Mucosa of rectum (tissue), 2 donors: Measurements from ENCODE around the gene STRADB.

Source experiments
- H3K27ac ChIP-seq, 2 donors: one replicate each; pipeline ENCODE4 v1.7.0; 2013; ENCODE audit warnings: inconsistent platforms in 2 of 2, low read depth in 2 of 2, low read length in 2 of 2
- H3K27me3 ChIP-seq, 2 donors: one replicate each; pipeline ENCODE4 v1.7.0; 2013; ENCODE audit warnings: low read length in 2 of 2; ENCODE audit not compliant: control insufficient read depth in 2 of 2, insufficient read depth in 2 of 2
- H3K36me3 ChIP-seq, 2 donors: one replicate each; pipeline ENCODE4 v1.7.0; 2013; ENCODE audit warnings: low read length in 2 of 2; ENCODE audit not compliant: control insufficient read depth in 2 of 2, insufficient read depth in 2 of 2
- H3K4me1 ChIP-seq, 2 donors: one replicate each; pipeline ENCODE4 v1.7.0; 2013; ENCODE audit warnings: low read length in 2 of 2, mild to moderate bottlenecking in 1 of 2; ENCODE audit not compliant: control insufficient read depth in 2 of 2, insufficient read depth in 2 of 2
- H3K4me3 ChIP-seq, 2 donors: one replicate each; pipeline ENCODE4 v1.7.0; 2013; ENCODE audit warnings: low read length in 2 of 2
- H3K9ac ChIP-seq, 2 donors: one replicate each; pipeline ENCODE4 v1.7.0; 2013; ENCODE audit warnings: low read length in 2 of 2, low read depth in 1 of 2, mild to moderate bottlenecking in 1 of 2
- H3K9me3 ChIP-seq, 2 donors: one replicate each; pipeline ENCODE4 v1.7.0; 2013; ENCODE audit warnings: low read length in 2 of 2; ENCODE audit not compliant: control insufficient read depth in 2 of 2
- donor health status: healthy.
- donor health status: Normal muscosa, but diverticular disease.

Gene STRADB, protein sequence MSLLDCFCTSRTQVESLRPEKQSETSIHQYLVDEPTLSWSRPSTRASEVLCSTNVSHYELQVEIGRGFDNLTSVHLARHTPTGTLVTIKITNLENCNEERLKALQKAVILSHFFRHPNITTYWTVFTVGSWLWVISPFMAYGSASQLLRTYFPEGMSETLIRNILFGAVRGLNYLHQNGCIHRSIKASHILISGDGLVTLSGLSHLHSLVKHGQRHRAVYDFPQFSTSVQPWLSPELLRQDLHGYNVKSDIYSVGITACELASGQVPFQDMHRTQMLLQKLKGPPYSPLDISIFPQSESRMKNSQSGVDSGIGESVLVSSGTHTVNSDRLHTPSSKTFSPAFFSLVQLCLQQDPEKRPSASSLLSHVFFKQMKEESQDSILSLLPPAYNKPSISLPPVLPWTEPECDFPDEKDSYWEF

DNA sequence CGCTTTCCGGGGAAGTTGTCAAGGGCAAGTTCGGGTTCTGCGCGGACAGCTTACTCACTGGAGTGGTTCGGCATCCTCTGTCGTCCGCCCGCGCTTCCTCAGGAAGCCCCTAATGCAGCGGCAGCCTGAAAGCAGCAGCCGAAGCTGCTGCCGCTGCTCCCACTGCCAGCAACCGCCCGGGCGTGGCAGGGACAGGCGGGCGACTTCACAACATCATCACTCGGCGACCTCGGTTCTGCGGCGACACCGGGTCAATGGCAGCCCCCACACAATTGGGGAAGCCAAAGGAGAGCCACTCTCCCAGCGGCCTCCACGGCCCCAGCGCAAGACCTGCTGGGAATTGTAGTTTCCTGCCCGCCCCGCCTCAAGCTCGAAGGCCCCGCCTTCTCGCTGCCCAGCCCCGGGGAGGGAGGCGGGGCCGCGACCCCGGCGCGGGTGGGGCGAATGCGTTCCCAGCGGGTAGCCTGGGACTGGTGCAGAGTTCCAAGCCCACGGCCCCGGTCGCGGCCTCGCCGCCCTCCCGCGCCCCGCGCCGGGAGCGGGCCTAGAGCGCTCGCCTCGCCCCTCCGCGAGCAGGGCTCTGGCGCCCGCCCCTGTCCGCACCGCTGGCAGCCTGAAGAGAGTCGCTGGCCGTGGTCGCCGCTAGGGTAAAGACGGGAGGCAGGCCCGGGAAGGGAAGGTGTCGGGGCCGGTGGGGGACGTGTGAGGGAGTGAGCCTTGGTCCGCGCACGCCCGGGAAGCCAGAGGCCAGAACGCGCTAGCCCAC is at the start of gene STRADB, which contains the start of gene TRAK2:
Gene STRADB, plus strand, starts transcription at position 449 of the 766 bp plus-strand sequence. CDS start 3,101 bp downstream, outside the sequence.
Gene TRAK2, minus strand, starts transcription at position 167 of the 766 bp plus-strand sequence. CDS start 30,951 bp downstream, outside the sequence.
- Histone ChIP-seq H3K4me1 (peaks cover 22 to 41% of the 10 kb centered on the region in 2 donors), H3K27ac (peak within 1 kb of the TSS; percentile 93), H3K4me3 (peak within 1 kb of the TSS; percentile 98)

DNA sequence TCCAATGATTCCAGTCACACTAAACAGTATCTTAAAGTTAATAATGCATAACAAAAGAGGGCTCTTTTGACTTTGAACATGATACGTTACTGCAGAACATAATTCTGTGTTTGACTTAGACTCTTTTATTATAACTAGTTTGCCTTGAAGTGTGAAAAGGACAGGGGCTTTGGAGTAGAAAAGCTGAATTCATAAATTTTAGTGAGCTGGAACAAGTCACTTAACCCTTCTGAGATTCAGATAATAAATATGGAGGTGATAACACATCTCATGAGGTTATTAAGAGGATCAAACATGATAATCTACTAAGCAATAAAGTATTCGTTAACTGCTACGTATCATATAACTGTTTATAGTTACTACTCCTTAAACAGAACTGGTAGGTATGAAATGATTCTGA is 49.7 kb upstream of the STRADB start:
- no peak overlapping the region for H3K4me3 ChIP-seq
- no peaks in the 10 kb centered on the region for H3K9me3 ChIP-seq
- H3K4me1 ChIP-seq: peaks cover 4 to 5% of the 10 kb centered on the region in 2 donors
- H3K9ac ChIP-seq: no peak overlapping the region
- H3K27me3 ChIP-seq: no peaks in the 10 kb centered on the region
- peaks cover 15 to 23% of the 10 kb centered on the region in 2 donors for H3K36me3 ChIP-seq
- no peak overlapping the region for H3K27ac ChIP-seq

More for the DNA sequence above, at the start of gene STRADB, which contains the start of gene TRAK2:
- no peaks in the 10 kb centered on the region for H3K27me3 ChIP-seq
- peaks cover 0 to 6% of the 10 kb centered on the region in 2 donors for H3K36me3 ChIP-seq
- H3K9ac ChIP-seq: peak within 1 kb of the TSS; percentile 94 to 96
- H3K9me3 ChIP-seq: no peaks in the 10 kb centered on the region

DNA sequence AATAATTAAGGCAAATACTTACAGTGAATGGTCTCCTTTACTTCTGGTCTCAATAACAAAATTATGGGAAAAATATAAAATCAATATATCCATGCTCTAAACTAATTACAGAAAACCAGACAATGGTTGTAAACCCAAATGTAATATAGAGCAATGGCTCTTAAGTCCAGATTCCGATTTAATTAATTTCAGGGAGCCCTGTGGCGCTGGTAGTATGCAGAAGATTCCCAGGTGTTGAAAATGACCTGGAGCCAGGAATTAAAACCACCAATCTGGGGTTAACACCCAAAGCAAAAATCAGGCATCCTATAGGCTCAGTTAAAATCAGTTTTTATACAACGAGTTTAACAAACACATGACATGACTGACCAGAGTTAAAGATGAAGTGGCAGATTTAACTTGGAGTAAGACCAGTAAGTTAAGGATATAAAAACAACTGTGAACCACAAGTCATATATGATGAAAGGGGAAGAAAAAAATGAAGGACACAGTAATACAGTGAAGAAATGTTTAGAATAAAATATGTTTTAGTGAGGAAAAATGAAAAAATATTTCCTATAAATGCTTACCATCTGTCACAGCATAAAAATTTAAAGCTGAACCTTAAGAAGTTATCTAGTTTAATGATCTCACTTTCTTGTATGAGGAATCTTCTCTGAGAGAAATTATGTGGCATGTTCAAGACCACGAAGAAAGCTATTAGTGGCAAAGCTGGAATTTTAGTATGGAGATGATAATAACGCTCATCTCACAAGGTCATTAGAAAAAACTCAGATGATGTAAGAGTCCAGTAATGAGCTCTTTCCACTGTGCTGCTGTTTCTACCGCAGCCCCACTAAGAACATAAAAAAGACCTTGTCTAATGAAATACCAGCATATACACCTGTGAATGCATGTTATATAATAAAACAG is 48.6 kb upstream of the STRADB start:
- Histone ChIP-seq H3K36me3 (peaks cover 6 to 12% of the 10 kb centered on the region in 2 donors), H3K4me1 (peaks cover 5% of the 10 kb centered on the region in 2 donors), H3K27ac (no peak overlapping the region), H3K4me3 (no peak overlapping the region), H3K27me3 (no peaks in the 10 kb centered on the region), H3K9ac (no peak overlapping the region), H3K9me3 (no peaks in the 10 kb centered on the region)

DNA sequence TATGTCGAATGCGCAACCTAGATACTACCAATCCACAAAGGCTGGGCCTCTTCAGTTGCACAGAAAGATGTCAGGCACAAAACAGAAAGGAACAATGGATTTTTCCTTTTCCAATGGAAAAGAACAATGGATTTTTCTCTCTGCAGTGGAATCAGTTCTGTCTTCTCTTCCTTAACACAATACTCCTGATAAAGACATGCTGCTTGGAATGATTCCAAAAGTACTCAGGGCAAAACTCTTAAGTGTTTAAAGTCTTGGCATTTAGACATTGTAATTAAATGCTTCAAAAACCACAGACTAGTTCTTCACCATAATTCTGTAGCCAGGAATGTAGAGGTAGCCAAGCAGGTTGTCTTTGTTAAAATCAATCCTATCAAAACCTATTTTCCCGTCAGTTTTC is 47.7 kb upstream of the STRADB start:
- no peak overlapping the region for H3K27ac ChIP-seq
- no peak overlapping the region for H3K4me3 ChIP-seq
- no peaks in the 10 kb centered on the region for H3K9me3 ChIP-seq
- H3K36me3 ChIP-seq: peaks cover 4 to 8% of the 10 kb centered on the region in 2 donors
- H3K4me1 ChIP-seq: peaks cover 5% of the 10 kb centered on the region in 2 donors
- H3K27me3 ChIP-seq: no peaks in the 10 kb centered on the region
- H3K9ac ChIP-seq: no peak overlapping the region

DNA sequence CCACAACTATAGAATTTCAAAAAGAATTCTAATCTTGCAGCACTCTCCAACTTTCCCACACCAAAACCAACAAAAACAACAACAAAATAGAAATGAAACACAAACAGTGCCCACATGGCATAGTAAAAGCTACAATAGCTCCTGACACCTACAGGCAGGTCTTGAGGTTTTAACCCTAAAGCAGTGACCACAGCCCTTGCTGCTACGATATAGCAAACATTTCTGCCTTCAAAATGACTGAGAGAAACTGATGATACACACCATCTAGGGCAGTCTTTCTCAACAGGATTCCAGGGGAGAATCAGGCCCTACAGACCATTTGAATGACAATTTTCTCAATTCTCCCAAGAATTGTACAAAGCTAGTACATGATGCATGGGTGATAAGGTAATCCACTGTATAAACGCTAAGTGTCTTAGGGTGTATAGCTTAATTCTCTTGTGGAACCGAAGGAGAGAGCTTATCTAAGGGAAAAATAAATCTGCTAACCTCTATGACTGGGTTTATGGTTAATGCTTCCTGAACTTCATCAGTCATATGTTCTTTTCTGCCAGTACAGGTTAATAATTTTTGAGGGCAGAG is 46.8 kb upstream of the STRADB start:
- H3K27me3 ChIP-seq: no peaks in the 10 kb centered on the region
- no peak overlapping the region for H3K9ac ChIP-seq
- H3K4me3 ChIP-seq: no peak overlapping the region
- no peak overlapping the region for H3K27ac ChIP-seq
- H3K36me3 ChIP-seq: peaks cover 2 to 3% of the 10 kb centered on the region in 2 donors
- H3K9me3 ChIP-seq: no peaks in the 10 kb centered on the region
- H3K4me1 ChIP-seq: peaks cover 5% of the 10 kb centered on the region in 2 donors

DNA sequence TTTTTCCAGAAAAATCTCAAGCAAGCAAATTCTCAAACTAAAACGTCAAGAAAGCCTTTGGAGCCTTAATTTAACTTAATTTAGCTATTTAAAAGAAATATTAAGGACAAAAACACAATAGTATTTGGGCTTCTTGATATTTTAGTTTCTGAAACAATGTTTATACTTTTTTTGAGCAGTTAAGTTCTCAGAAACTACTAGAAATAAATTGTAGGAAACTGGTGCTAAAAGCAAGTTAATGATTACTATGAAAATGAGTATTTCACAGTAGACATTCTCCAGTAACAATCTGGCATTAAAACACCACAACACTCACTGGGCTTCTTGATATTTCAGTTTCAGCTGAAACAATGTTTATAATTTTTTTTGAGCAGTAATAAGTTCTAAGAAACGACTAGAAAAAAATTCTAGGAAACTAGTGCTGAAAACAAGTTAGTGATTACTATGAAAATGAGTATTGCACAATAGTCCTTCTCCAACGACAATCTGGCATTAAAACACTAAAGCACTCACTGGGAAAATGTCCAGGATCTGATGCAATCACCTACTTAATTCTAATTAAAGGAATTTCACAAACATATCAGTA is 45.4 kb upstream of the STRADB start:
- H3K4me1 ChIP-seq: peaks cover 5% of the 10 kb centered on the region in 2 donors
- no peaks in the 10 kb centered on the region for H3K9me3 ChIP-seq
- H3K27me3 ChIP-seq: no peaks in the 10 kb centered on the region
- H3K36me3 ChIP-seq: no peaks in the 10 kb centered on the region
- H3K9ac ChIP-seq: no peak overlapping the region
- H3K27ac ChIP-seq: no peak overlapping the region
- no peak overlapping the region for H3K4me3 ChIP-seq

DNA sequence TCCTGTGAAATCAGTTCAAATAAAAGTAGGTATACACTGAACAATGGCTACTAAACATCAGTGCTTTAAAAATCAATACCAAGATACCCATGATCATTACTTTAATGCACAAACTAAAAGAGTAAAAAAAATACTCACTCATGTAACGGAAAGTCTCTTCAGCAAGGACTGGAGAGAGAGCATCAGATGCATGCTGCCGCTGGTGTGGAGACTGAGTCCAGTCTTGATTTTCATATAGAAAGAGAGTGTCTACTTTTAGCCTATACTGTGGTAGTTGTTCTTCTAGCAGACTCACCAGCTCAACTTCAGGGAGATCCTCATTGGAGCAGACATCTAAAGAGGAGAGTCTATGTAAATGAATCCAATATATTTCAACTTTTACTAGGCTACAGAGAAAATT is 44.3 kb upstream of the STRADB start:
- H3K4me1 ChIP-seq: peaks cover 5% of the 10 kb centered on the region in 2 donors

DNA sequence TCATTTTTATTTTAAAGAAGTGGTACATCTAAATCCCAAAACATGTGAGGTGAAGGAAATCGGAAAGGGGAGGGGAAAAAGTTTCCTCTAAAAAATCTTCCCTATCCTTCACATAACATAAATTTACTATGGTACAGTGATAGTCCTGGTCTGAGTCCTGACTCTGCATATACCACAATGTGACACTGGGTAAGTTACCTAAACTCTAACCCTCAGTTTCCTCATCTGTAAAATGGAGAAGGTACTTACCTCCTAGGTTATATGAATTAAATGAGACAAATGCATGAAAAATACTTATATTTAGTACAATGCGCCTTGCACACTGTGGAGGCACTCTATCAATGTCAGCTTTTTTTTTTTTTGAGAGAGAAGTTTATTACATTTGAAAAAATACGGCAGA is 42.6 kb upstream of the STRADB start:
- Histone ChIP-seq H3K9ac (no peak overlapping the region), H3K9me3 (no peaks in the 10 kb centered on the region), H3K4me1 (peaks cover 2 to 5% of the 10 kb centered on the region in 2 donors), H3K4me3 (no peak overlapping the region), H3K36me3 (no peaks in the 10 kb centered on the region), H3K27ac (no peak overlapping the region), H3K27me3 (no peaks in the 10 kb centered on the region)

More for the DNA sequence above, 44.3 kb upstream of the STRADB start:
- Histone ChIP-seq H3K27ac (no peak overlapping the region), H3K9ac (no peak overlapping the region), H3K27me3 (no peaks in the 10 kb centered on the region), H3K4me3 (no peak overlapping the region), H3K36me3 (no peaks in the 10 kb centered on the region), H3K9me3 (no peaks in the 10 kb centered on the region)

DNA sequence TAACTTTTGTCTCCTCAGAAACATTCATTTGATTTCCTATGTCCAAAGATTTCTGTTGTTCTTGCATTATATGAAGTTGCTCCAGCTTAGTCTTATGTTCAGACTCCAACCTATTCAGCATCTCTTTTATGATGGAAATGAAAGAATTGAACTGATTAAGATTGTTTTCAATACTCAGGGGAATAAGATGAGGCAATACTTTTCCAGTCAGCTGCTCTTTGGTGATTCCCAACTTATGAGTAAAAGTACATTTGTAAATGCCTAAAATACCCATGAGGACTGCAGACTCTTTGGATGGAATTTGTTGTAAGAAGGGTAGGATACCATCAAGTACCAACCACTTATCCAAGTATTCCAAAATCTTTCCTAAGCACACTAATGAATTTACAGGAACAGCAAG is 40.1 kb upstream of the STRADB start:
- Histone ChIP-seq H3K36me3 (no peaks in the 10 kb centered on the region), H3K27ac (no peak overlapping the region), H3K4me1 (peaks cover 0 to 9% of the 10 kb centered on the region in 2 donors), H3K27me3 (no peaks in the 10 kb centered on the region), H3K9ac (no peak overlapping the region), H3K4me3 (no peak overlapping the region), H3K9me3 (no peaks in the 10 kb centered on the region)
